ENCODE results near the gene SEC24D. TPM values are rescaled to one million over a fixed set of nuclear protein-coding genes. Genes with fewer than 3 reads are reported as not detected.
A peak's percentile ranks its signal among the peaks of the same experiment; 100 is the strongest.

Gene SEC24D
- total and polyA plus RNA-seq, 11 donors, result 3.1 to 36.4 (median 14.8) TPM

DNA sequence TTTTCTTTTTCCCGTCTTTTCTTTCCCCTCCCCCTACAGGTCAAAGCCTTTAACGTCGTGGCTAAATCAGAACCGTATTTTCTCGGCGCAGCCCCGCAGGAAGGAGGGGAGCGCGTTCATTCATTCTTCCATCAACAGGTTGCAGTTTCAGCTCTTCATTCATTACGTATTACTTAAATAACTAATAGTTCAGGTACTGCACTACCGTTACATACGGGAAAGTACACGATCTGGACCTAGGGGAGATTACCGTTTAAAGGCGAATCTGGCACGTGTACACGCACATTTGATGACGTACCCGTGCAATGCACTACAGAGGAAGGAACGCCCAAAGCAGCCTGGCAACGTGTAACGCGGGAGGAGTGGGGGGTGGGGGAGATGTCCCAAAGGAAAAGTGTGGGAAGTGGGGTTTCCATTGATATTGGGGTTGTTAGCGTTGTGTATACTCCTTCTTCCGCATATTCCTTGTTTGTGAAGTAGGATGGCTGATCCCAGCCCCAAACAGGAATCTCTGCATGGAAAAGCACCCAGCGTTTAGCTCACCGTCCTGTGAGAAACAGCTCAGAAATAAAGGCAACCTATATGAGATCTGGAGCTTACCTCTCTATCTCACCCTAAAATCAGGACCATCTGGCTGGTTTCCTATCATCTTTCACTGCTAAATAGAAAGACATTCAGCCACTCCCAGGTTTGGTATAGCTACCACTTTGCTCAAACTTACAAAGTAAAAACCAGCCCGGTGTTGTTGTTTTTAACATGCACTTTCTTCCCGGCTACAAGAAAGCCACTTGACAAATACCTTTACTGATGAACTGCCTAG, 585 bp upstream of the SEC24D start:
- Histone ChIP-seq H3K4me1 (peaks cover 0 to 39% (median 24%) of the 10 kb centered on the region in 12 donors), H3K27ac (peak overlapping the region; percentile 79 to 98 (median 93)), H3K27me3 (no peaks in the 10 kb centered on the region), H3K9me3 (no peaks in the 10 kb centered on the region), H3K4me3 (peak overlapping the region; percentile 74 to 100 (median 94)), H3K36me3 (peaks cover 0 to 27% (median 20%) of the 10 kb centered on the region in 9 donors)
- ATAC-seq (peak; percentile 29 to 37 (median 34)), DNase-seq (peak; percentile 32 to 63 (median 48))
- intact Hi-C loops (cut with DNase I), result loop anchor here in 5 of 10 donors (5.0 to 10.0 kb wide), 4 partner anchors 48 to 94 kb away; partner anchors contain the start of gene SYNPO2 (in 4 of the 5)
- TF ChIP-seq, protein P1, sequence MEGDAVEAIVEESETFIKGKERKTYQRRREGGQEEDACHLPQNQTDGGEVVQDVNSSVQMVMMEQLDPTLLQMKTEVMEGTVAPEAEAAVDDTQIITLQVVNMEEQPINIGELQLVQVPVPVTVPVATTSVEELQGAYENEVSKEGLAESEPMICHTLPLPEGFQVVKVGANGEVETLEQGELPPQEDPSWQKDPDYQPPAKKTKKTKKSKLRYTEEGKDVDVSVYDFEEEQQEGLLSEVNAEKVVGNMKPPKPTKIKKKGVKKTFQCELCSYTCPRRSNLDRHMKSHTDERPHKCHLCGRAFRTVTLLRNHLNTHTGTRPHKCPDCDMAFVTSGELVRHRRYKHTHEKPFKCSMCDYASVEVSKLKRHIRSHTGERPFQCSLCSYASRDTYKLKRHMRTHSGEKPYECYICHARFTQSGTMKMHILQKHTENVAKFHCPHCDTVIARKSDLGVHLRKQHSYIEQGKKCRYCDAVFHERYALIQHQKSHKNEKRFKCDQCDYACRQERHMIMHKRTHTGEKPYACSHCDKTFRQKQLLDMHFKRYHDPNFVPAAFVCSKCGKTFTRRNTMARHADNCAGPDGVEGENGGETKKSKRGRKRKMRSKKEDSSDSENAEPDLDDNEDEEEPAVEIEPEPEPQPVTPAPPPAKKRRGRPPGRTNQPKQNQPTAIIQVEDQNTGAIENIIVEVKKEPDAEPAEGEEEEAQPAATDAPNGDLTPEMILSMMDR (IDR thresholded peaks at IDR 0.05), result peak in 3 of 12 donors; percentile 1 to 5 (median 3)
- no peak for TF ChIP-seq POLR2A (IDR thresholded peaks at IDR 0.05)
- 3 to 4% (median 4%) methylated on average over 29 of the region's 29 CpGs for WGBS, 4 donors

DNA sequence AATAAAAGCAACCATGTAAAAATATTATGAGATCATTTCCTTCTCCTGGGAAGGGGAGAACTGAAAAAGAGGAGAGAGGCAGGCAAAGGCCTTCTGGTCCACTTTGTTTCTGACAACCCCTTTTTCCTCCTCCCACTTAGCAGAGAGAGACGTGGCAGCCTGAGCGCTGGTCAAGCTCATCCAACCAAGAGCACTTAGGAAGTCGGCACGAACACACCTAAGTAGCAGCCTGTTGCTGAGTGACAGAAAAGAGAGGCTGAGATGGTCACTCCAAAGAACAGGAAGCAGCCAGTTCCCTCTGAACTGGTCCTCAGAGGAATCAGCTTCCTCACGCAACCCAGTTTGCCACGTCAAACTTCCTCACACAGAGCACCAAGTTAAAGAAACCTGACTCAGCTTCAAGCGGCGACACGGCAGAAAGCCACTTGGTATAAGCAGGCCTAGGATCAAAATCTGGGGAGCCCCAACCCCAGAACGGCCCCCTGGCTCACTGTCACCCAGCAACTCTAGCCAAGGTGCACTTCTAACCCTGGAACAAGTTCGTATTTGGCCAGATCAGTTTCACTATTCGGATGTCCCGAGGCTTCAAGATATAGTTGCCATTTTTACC, 861 bp downstream of the SEC24D start:
- WGBS, 4 donors, result 0 to 1% (median 0%) methylated on average over 13 of the region's 13 CpGs
- Histone ChIP-seq H3K36me3 (peaks cover 0 to 41% (median 33%) of the 10 kb centered on the region in 9 donors), H3K27ac (peak overlapping the region; percentile 79 to 98 (median 93)), H3K4me3 (peak overlapping the region; percentile 74 to 100 (median 94)), H3K27me3 (no peaks in the 10 kb centered on the region), H3K4me1 (peaks cover 0 to 50% (median 24%) of the 10 kb centered on the region in 12 donors), H3K9me3 (no peaks in the 10 kb centered on the region)
- peak; percentile 69 to 74 (median 72) for DNase-seq
- intact Hi-C loops (cut with DNase I), result loop anchor here in 5 of 10 donors (5.0 to 10.0 kb wide), 4 partner anchors 50 to 93 kb away; partner anchors contain the start of gene SYNPO2 (in 4 of the 5)
- ATAC-seq, result peak; percentile 64 to 85 (median 78)
- TF ChIP-seq, protein P1 (IDR thresholded peaks at IDR 0.05), result no peak
- peak in 1 of 2 donors; percentile 51 for TF ChIP-seq POLR2A (IDR thresholded peaks at IDR 0.05)

DNA sequence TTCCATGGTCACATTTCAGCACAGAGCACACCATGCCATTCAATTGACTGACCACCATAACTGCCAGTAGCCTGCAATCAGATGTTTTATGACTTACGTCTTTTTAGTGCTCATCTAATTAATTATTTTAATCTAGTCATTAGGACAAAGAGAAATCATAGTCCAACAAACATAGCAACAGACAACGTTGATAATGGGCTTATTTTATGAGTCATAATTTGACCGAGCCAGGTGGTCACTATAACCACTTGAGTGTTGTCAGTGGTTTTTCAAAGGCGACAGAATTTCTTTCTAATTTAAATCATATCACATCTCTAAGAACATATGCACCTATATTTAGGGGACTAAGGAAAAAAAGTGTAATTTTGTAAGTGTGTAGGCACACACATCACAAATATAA, 1.9 kb downstream of the SEC24D start:
- peak overlapping the region in 2 of 12 donors; percentile 93 to 98 for H3K27ac ChIP-seq
- TF ChIP-seq, protein P1 (IDR thresholded peaks at IDR 0.05), result no peak
- no peak for TF ChIP-seq POLR2A (IDR thresholded peaks at IDR 0.05)
- ATAC-seq (no peak), DNase-seq (no peak)
- 57 to 72% (median 65%) methylated on average over 4 of the region's 4 CpGs for WGBS, 4 donors
- peak overlapping the region in 7 of 12 donors; percentile 79 to 100 (median 97) for H3K4me3 ChIP-seq
- no peaks in the 10 kb centered on the region for H3K27me3 ChIP-seq
- intact Hi-C loops (cut with DNase I), result loop anchor here in 2 of 10 donors (10.0 kb wide), 1 partner anchor 51 kb away; the partner anchor contains the start of gene SYNPO2 (in 2 of the 2)
- H3K36me3 ChIP-seq, result peaks cover 0 to 51% (median 43%) of the 10 kb centered on the region in 9 donors
- peaks cover 0 to 53% (median 24%) of the 10 kb centered on the region in 12 donors for H3K4me1 ChIP-seq
- no peaks in the 10 kb centered on the region for H3K9me3 ChIP-seq

All from heart left ventricle (tissue), 16 donors.